Ascending aorta (tissue), 2 donors: ENCODE results near the gene LCOR. TPM values are rescaled to one million over a fixed set of nuclear protein-coding genes. Genes with fewer than 3 reads are reported as not detected.
A peak's percentile ranks its signal among the peaks of the same experiment; 100 is the strongest.

Experiments used
- DNase-seq, 2 donors: peaks; one replicate each; pipeline ENCODE4 v3.0.0-alpha.2; 2019; ENCODE audit warnings: low spot score in 2 of 2
- H3K27ac ChIP-seq, 2 donors: fragments of 200-600 bp; sonication (generic); one replicate each; pipeline ENCODE4 v1.5.1; 2016 to 2017; ENCODE audit warnings: mild to moderate bottlenecking in 1 of 2
- H3K27me3 ChIP-seq: fragments of 200-600 bp; sonication (generic); one replicate; pipeline ENCODE4 v1.5.1; 2017
- H3K36me3 ChIP-seq, 2 donors: fragments of 200-600 bp; sonication (generic); one replicate each; pipeline ENCODE4 v1.5.1; 2016
- H3K4me1 ChIP-seq, 2 donors: fragments of 200-600 bp; sonication (generic); one replicate each; pipeline ENCODE4 v1.5.1; 2016 to 2017; ENCODE audit warnings: mild to moderate bottlenecking in 1 of 2
- H3K4me3 ChIP-seq, 2 donors: fragments of 200-600 bp; sonication (generic); one replicate each; pipeline ENCODE4 v1.5.1; 2016 to 2017; ENCODE audit warnings: mild to moderate bottlenecking in 1 of 2
- H3K9me3 ChIP-seq, 2 donors: fragments of 200-600 bp; sonication (generic); one replicate each; pipeline ENCODE4 v1.5.1; 2016
- CTCF ChIP-seq, 3 experiments: fragments of 200-600 bp in 2 of 3; fragments of 450-650 bp in 1 of 3; sonication (generic) in 2 of 3; IDR thresholded peaks; one replicate each; pipeline ENCODE4 v1.5.1; 2016 to 2019; ENCODE audit warnings: antibody characterized with exemption in 3 of 3, mild to moderate bottlenecking in 1 of 3, moderate library complexity in 1 of 3
- intact Hi-C: fragments of 100-400 bp; cut with DNase I; formaldehyde crosslinking; loops from one replicate; pipeline ENCODE4 v1.15.1; 2023
- total RNA-seq: library from RNA; depleted of rRNA; stranded (reverse); fragments of >200 nt; gene quantifications from one replicate; pipeline ENCODE4 v1.1.0, GENCODE V29; 2016

LCOR gene
- total RNA-seq, 1 donor from 2014 or later = 7.5 TPM

- no peak overlapping the region for H3K27ac ChIP-seq
- intact Hi-C loops = no loop called here
Observed at GRCh38 chr10:96828609-96829008, 3.5 kb upstream of the LCOR start.

GRCh38 chr10:96829029-96829773, 2.9 kb upstream of the LCOR start:
- no peak for TF ChIP-seq CTCF (IDR thresholded peaks at IDR 0.05)
- H3K27ac ChIP-seq = no peak overlapping the region
- H3K4me3 ChIP-seq = no peak overlapping the region
- intact Hi-C loops = no loop called here
- no peaks in the 10 kb centered on the region for H3K36me3 ChIP-seq
- no peaks in the 10 kb centered on the region for H3K27me3 ChIP-seq
- H3K9me3 ChIP-seq = no peaks in the 10 kb centered on the region
- H3K4me1 ChIP-seq = peaks cover 0 to 4% of the 10 kb centered on the region in 2 donors
- DNase-seq = no peak

More at GRCh38 chr10:96828609-96829008, 3.5 kb upstream of the LCOR start:
- Histone ChIP-seq H3K36me3 (no peaks in the 10 kb centered on the region), H3K27me3 (no peaks in the 10 kb centered on the region), H3K4me1 (peaks cover 0 to 3% of the 10 kb centered on the region in 2 donors), H3K9me3 (no peaks in the 10 kb centered on the region), H3K4me3 (no peak overlapping the region)
- DNase-seq = no peak
- TF ChIP-seq CTCF (IDR thresholded peaks at IDR 0.05) = no peak

- H3K27ac ChIP-seq = peak overlapping the region in 1 of 2 donors; percentile 90
- H3K36me3 ChIP-seq = no peaks in the 10 kb centered on the region
- intact Hi-C loops = loop anchor here (2.0 to 5.0 kb wide), 5 partner anchors 66 to 462 kb away; partner anchors contain the start of genes ARHGAP19 and TLL2
- H3K4me1 ChIP-seq = peaks cover 0 to 9% of the 10 kb centered on the region in 2 donors
- no peaks in the 10 kb centered on the region for H3K27me3 ChIP-seq
- DNase-seq = peak in 1 of 2 donors; percentile 74
- TF ChIP-seq CTCF (IDR thresholded peaks at IDR 0.05) = peak; percentile 72 to 82 (median 76)
- no peaks in the 10 kb centered on the region for H3K9me3 ChIP-seq
- H3K4me3 ChIP-seq = peak overlapping the region; percentile 71 to 92
Observed at GRCh38 chr10:96830511-96831199, 1.4 kb upstream of the LCOR start.

- intact Hi-C loops = loop anchor here (2.0 to 5.0 kb wide), 5 partner anchors 67 to 461 kb away; partner anchors contain the start of genes ARHGAP19 and TLL2
- TF ChIP-seq CTCF (IDR thresholded peaks at IDR 0.05) = peak in 1 of 3 experiments; percentile 5
- peak overlapping the region; percentile 90 to 98 for H3K27ac ChIP-seq
Observed at GRCh38 chr10:96831200-96831866, 765 bp upstream of the LCOR start.

GRCh38 chr10:96832721-96833219, 672 bp downstream of the LCOR start:
- H3K27me3 ChIP-seq = no peaks in the 10 kb centered on the region
- peak; percentile 30 to 90 for DNase-seq
- TF ChIP-seq CTCF (IDR thresholded peaks at IDR 0.05) = no peak
- H3K9me3 ChIP-seq = no peaks in the 10 kb centered on the region
- H3K36me3 ChIP-seq = no peaks in the 10 kb centered on the region
- peaks cover 0 to 19% of the 10 kb centered on the region in 2 donors for H3K4me1 ChIP-seq
- H3K4me3 ChIP-seq = peak overlapping the region; percentile 71 to 92
- H3K27ac ChIP-seq = peak overlapping the region; percentile 92 to 98
- intact Hi-C loops = loop anchor here (1.0 to 5.0 kb wide), 7 partner anchors 32 to 460 kb away; partner anchors contain the start of genes ARHGAP19, TLL2 and TM9SF3

More at GRCh38 chr10:96831200-96831866, 765 bp upstream of the LCOR start:
- Histone ChIP-seq H3K36me3 (no peaks in the 10 kb centered on the region), H3K27me3 (no peaks in the 10 kb centered on the region), H3K9me3 (no peaks in the 10 kb centered on the region), H3K4me1 (peaks cover 0 to 15% of the 10 kb centered on the region in 2 donors), H3K4me3 (peak overlapping the region; percentile 71 to 92)
- no peak for DNase-seq
